NCI-H1105 (cell line): ENCODE measurements around the gene TCHP.

Source experiments
- DNase-seq: peaks from one replicate; lab custom pipeline; 2025; lab: John Stamatoyannopoulos, UW

Gene TCHP

DNA sequence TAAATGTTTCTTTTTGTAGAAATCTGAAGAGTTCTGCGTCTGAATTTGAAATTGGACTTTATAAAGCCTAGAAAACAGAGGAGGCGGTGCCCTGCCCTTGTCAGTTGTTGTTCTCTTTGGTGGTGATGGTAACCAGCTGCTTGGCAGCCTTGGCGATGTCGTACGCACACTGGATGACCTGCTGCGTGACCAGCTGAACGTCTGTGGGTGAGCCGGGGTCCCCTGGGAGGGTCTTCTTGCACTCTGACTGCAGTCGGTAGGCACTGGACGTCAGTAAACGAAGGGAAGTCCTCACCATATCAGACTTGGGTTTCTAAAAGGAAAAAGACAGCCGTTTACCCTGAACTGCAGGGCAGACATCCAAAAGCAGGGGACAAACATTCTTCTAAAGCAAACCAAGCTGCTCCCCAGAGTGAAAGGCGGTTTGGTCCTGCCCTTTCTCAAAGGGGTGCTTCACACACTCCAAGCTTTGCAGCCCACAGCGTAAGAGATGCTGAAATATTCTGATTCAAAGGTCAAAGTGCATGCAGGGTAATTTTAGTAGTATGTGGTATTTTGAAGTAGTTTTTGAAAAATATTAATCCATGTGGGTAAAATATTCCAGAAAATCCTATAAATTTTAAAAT is 32.9 kb downstream of the TCHP start:
- no peak for DNase-seq

DNA sequence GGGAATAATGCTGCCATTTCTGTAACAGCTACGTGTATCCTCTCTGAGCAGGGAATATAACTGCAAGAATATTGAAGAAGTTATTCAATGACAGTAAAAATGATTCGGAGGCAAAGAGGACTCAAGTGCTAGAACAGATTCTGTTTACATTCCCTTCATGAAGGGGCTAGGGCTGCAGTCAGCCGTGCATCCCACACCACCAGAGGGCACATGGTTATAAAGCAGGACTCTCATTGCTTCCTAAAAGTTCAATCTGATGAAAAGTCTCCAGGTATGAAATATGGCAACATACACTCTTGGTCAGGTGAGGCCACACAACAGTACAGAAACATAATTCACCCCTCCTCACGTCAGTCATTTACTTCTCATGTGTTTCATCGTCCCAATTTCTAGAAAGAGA is 34.0 kb downstream of the TCHP start:
- DNase-seq: no peak

DNA sequence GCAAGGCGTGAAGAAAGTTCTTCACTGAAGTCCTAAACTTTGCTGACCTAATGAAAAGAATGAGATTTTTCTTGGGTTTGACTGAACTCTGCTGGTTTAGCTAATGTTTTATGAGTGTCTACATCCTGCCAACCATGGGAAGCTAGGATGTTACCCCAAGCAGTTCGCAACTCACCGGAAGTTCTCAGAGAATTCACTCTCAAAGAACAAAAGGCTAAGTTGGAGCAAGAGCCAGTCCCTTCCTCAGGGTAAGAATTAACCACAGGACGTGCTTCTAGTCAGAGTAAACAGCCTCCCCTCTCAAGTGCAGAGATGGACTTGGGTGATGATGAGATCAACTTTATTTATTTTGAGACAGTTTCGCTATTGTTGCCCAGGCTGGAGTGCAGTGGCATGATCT is 37.3 kb downstream of the TCHP start:
- DNase-seq: no peak

DNA sequence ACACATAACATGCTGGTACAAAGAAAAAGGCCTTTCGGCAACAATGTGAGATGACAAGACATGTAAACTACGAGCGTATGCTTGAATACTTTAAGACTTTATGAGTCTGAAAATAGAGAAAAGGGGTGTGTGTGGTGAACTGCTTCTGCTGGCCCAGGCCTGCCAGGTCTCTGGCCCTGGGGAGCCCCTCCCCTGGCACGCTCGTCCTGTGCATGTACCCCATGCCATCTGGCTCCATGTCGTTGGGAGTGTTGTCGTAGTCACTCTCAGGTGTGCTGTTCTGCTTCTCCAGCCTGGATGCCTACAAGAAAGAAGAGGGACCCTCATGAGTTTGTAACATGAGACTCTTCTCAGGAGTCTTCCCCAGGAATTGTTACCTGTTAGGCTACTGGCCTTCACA is 38.9 kb downstream of the TCHP start:
- DNase-seq: no peak

DNA sequence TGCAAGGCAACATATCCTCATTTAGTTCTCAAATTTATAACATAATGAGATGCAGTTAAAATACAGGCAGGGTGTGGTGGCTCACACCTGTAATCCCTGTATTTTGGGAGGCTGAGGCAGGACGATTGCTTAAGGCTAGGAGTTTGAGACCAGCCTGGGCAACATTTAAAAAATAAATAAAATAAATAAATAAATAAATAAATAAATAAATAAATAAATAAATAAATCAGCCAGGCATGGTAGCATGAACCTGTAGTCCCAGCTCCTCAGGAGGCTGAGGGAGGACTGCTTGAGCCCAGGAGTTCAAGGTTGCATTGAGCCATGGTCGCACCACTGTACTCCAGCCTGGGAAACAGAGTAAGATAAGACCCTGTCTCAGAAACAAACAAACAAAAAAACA is 39.4 kb downstream of the TCHP start:
- no peak for DNase-seq

DNA sequence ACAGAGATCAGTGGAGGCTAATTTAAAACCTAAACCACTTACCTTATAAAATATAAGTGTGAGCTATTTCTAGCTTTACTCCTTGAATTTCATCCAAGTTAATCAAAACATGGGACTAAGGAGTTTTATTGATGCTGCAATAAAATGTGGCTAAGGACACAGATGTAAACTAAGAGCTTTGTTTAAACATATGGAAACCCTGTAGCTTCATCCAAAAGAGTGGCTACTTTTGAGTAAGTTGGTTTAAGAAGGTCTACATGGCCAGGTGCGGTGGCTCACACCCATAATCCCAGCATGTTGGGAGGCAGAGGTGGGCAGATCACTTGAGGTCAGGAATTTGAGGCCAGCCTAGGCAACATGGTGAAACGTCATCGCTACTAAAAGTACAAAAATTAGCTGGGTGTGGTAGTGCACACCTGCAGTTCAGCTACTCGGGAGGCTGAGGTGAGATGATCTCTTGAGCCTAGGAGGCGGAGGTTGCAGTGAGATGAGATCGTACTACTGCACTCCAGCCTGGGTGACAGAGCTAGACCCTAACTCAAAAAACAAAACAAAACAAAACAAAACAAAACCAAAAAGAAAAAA is 40.4 kb downstream of the TCHP start:
- DNase-seq: no peak

DNA sequence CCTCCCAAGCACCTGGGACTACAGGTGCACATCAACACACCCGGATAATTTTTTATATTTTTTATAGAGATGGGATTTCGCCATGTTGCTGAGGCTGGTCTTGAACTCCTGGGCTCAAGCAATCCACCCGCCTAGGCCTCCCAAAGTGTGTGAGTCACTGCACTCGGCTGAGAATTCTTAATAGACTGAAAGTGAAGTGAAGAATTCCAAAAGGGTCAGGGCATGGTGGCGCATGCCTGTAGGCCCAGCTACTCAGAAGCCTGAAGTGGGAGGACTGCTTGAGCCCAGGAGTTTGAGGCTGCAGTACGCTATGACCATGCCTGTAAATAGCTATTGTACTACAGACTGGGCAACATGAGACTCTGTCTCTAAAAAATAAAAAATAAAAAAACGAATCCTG is 43.7 kb downstream of the TCHP start:
- no peak for DNase-seq

DNA sequence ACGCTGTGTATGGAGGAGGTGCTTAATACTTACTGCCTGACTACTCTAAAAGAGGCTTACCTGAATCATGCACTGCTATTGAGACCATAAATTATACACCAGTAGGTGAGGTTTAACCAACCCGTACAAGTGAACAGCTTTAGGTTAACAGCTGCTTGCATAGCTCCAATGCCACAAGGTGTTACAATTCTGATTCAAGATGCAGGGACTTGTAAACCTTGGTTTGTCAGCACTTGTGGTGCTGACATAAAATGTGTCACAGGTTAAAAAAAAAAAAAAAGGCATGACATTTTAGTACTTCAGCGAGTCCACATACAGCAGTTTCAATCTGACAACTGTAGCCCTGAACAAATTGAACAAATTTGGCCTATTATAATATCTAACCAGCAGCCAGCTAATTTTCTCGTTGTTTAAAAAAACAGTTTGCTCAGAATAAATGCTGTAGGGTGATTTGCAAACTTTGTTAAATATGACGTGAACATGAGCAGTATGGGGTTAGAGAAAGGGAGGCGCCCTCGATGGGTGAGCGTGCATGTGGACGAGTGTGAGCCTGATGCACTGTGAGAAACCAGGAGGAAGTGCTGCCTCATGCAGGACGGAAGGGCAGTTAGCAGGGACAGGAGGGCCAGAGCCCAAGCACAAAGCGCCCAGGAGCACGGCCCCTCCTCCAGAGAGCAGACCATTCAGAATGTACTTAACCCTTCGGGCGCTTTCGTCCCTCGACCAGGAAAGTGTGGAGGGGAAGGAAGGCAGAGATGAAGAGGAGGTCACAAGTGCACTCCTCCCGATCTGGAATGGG is 44.7 kb downstream of the TCHP start:
- no peak for DNase-seq

DNA sequence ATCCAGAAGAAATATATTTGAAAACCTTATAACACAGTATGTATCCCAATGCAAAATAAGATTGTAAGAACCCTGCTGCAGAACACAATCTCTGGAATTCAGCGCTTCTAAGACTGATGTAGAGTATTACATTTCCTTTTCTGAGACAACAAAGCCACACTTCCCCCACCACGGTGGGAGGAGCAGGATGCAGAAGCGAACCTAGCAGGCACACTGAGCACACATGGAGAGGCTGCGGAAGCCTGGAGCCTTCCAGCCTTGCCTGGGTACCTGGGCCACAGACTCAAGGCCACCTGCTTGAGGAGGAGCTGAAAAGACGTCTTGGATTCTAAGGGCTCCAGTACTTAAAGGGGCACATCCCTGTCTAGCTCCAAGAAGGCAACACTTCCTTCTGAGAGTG is 46.4 kb downstream of the TCHP start:
- DNase-seq: no peak

DNA sequence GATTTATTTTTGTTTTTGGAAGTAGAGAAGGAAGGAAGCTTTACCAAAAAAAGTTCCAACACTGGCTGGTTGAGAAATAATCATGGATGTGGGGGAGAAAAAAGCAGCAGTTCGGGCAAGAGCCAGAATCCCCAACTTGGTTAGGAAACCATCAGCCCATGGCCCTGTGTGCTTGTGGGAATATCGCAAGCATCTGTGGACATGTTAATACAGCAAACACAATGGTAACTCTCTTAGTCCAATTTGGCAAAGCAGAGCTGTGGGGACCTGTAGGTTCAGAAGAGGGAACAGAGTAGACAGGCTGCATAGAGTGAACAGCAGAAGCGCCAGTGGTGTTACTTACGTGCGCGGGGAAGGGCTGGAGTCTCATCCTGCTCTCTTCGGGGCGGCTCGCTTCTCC is 46.8 kb downstream of the TCHP start:
- DNase-seq: no peak

DNA sequence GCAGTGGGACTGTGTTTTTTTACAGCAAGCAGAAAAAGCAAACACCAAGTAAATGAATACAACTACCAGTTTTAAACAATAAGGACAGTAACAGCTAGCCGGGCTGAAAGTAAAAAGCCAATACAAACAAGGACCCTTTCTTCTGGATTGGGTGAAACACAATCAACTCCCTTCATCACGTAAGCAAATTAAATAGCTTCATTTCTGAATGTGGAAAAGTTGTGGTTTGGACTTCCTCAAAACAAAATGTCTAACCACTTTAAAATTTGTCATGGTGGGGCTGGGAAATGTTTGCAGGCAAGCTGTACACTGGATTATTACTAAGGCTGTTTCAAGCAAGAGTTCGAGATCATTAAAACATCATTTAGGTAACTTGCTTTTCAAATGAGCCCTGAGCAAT is 47.4 kb downstream of the TCHP start:
- no peak for DNase-seq

DNA sequence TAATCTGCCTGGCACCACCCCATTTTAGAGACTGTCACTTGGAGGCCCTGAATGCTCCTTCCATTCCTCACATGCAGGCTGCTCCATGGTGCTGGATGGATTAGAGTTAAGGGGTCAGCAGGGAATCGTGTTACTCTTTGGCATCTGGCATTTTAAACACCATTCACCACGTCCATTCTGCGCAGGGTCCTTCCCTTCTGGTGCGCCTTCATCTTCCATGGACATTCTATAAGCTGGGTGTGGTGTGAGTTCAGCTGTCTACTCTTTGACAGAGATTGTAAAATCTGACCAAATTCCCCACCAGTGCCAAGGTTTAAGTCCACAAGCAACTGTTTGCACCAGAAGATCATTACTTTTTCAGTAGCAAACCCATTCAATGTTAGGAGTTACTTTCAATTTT is 48.3 kb downstream of the TCHP start:
- no peak for DNase-seq

DNA sequence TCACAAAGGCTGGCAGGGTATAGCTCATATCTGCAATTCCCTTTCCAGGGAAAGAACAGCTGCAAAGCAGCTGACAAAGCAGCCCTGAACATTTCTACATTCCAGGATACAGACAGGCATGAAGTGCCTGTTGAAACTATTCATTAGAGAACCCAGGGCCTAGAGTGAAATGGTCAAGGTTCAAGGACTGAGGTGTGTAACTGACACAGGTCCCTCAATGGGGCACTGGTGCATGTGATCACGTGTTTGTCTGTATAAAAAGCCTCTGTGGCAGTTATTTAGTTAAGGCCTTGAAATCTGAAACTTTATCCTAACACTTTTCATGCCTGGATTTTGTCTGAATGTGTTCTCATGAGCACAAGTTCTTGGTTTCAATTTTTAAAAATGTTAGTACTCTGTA is 49.0 kb downstream of the TCHP start:
- DNase-seq: no peak

DNA sequence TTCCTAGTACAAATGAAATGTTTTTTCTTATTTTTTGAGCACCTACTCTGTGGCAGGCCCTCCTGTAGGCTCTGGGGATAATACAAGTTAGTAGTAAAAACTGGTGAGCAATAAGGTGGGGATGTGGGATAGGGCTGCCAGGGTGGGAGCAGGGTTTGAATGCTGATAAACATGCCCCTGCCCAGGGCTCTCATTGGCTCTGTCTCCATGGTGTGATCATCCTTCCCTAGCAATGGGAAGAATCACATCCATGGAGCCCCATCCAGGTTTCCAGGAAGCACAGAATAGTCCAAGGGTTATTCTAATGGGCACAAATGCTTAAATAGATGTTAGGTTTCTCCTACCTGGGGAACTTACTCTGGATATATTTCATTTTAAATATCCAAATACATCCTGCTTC is 50.6 kb downstream of the TCHP start:
- DNase-seq: no peak

DNA sequence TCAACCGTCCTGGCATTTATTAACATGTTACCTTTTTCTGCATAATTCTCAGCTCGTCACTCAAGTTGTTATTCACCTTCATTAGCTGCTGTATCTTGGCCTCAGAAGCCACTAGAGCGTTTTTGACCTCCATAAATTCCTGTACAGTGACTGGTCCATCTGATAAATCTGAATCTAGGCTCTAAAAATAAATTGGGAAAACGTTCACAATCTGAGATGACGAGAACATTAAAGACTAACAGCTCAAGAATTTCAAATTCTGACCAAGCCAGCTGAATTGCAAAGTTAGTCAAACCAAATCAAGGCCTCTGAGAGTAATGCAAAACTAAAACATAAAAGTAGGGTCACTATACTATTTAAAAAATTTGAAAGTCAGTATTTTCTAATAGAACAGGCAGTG is 51.1 kb downstream of the TCHP start:
- no peak for DNase-seq

DNA sequence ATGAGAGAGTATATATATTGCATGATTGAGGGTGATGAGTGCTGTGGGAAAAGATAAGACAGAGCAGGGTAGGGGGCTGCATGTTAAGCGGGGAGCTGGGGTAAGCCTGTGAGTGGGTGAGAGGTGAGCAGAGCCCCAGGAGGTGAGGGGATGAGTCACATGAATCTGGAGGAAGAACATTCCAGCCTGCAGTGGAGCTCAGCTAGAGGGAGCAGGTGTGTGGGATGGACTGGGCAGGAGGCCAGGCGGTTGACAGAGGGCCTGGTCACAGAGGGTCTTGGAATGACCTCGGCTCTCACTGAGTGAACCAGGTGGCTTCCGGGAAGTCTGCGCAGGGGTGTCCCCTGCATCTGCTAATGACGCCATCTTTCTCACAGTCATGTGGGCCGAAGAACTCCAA is 51.7 kb downstream of the TCHP start:
- DNase-seq: no peak

DNA sequence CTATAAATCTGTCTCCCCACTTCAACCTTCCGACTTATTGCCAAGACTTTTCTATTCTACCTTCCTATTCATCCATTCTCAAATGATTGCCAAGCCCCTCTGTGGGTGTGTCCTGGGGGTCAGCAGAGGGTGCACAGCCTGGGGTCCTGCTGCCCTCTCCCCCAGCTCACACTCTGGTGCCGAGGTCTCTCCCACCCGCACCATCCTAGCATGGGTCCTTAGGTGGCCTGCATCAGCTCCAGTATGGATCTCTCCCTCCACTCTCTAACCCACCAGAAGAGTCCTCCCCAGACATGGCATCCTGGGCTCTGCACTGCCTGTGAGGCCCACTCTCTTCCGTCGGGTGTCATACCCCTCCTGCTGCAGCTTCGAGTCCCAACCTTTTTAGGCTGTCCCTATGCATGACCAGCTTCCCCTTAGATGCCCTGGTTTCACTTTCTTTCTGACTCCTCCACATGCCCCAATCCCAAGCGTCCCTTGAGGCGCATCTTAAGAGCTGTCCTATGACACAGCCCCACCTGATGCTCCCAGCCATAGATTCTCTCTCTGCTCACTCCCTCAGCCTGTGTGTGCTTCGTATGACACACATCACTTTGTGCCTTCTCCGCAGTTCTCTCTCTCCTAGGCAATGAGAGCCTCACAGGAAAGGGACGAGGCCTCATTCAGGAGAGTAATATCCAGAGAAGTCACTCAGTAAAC is 52.2 kb downstream of the TCHP start:
- no peak for DNase-seq

DNA sequence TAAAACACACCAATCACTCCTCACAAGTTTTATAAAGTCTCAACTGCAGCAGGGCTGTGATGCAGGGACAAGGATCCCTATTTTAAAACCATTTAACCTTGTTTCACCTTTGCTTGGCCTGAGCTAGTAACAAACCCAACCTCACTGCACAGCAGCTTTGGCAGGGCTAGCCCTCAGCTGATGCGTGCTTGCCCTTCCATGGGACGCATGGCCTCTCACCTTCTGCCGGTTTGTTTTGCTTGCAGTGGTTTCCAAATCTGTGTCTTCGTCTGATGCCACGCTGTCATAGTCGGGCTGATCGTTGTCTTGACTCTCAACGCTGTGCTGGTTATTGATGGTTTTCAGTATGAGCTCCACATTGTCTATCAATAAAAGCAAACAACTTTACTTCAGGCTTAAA is 52.8 kb downstream of the TCHP start:
- no peak for DNase-seq

DNA sequence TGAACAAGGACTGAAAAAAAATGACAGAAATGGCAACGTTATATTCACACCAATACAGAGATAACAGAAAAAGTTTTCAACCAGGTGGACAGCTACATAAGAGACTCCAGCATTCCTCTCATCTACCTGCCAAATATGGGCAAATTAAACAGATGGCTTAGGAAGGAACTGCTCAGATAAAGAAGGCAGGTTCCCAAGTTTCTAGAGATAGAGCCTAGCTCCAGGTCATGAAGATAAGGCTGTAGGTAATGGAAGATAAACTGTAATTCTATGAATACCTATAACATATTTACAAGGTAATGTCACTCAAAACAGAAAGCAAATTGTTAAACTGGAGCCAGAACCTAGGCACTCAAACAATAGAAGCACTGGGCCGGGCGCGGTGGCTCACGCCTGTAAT is 53.6 kb downstream of the TCHP start:
- DNase-seq: no peak

DNA sequence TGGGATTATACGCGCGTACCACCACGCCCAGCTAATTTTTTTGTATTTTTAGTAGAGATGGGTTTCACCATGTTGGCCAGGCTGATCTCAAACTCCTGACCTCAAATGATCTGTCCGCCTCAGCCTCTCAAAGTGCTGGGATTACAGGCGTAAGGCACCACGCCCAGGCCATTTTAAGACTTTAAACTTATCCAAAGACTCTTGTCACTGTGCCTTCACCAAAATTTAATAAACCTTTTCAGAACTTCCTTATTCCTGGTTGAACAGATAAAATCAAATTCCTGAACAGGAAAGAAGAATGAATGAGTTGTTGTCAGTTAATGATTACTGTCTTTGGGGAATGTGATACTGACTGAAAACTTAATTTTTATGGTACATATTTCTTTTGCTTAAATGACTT is 58.3 kb downstream of the TCHP start:
- no peak for DNase-seq

DNA sequence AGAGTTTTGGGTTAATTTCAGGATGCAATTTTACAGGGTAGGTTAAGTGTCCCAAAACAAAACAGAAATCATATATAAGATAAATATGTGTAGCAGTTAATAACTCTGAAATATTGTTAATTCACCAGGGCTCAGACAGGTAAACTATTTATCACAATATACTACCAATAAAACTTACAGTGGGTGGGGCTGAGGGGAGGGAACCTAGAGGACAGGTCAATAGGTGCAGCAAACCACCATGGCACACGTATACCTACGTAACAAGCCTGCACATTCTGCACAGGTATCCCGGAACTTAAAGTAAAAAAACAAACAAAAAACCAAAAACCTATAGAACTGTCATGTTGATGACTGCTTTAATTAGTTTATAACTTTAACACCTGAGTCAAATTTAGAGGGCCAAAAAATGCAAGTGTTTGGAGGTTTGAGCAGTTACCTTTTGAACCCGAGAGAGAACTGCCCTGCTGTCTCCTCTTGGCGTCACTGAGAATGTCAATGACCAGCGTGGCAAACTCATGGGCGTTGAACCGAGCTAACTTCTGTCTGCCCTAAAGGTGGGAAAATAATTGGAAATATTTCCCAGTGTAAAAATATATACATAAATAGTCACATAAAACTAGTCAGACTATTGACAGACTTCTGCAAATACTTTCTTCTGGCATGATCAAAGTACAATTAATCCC is 59.5 kb downstream of the TCHP start:
- DNase-seq: no peak

DNA sequence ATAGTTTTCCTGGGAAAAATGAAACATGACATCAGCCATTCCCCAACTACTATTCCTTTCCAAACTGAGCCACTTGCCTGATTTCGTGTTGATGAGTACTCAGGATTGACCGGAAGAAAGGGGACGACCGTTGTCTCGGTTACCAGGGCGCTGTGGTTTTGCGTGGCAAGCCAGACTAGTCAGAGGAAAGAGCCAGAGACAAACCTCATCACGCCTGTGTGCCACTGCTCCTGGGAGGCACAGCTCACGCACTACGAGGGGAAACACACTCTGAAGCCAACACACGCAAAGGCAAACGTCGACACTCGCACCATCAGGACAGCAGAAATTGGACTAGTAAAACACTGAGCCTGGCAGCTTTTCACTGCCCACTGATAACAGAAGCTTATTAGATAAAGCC is 61.1 kb downstream of the TCHP start:
- no peak for DNase-seq

DNA sequence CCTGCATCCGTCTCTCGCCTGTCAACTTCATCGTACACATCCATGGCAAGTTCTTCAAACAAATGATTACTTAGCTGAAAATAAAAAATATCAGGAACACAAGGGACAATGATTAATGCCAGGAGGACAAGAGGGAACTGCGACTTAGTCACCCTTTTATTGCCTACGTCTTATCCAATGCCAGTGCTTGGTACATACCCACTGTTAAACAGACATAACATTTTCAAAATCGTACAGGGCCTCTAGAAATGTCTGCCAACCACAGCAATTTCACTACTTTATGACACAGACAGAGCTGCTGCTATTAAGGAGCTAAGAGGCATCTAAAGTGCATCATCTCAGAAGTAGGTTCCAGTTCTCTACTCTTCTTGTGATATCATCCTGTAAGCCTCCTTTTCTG is 61.5 kb downstream of the TCHP start:
- no peak for DNase-seq
